GM19193 (cell line): Measurements from ENCODE around the gene BPIFB2.

Experiments used
- POLR2A ChIP-seq: IDR thresholded peaks from 4 replicates; pipeline ENCODE4 v1.6.1; 2011; ENCODE audit not compliant: insufficient read depth, insufficient read length; ENCODE audit errors: extremely low read depth

The BPIFB2 gene

GRCh38 chr20:33018169-33018931, 10.8 kb downstream of the BPIFB2 start:
- no peak for TF ChIP-seq POLR2A

DNA sequence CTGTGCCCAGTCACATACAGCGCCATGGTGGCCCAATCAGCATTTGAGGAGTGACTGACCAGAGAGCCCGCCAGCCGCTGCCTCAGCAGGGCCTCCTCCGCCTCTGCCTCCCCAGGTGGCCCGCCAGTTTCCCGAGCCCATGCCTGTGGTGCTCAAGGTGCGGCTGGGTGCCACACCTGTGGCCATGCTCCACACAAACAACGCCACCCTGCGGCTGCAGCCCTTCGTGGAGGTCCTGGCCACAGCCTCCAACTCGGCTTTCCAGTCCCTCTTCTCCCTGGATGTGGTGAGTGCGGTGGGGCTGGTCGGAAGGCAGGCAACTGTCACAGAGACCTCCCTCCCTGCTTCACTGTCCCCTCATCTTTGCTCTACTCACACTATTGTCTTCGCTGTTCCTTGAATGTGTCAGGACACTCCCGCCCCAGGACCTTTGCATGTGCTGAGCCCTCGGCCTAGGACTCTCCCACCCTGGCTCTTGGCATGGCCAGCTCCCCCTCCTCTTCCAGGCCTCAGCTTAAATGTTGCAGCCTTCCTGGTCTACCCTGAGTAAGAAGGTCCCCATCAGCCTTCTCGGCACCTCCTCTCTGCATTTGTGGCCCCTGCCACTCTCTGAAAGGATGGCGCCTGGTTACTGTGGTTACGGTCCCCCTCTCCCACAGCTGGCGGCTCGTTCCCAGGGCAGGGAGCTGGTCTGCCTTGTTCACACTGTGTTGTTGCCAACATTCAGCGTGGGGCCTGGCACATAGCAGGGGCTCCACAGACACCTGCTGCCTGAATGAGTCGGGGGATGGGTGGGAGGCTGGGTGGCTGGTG, 12.2 kb downstream of the BPIFB2 start:
- no peak for TF ChIP-seq POLR2A

- no peak for TF ChIP-seq POLR2A
Observed at GRCh38 chr20:33020278-33021161, 13.0 kb downstream of the BPIFB2 start.

DNA sequence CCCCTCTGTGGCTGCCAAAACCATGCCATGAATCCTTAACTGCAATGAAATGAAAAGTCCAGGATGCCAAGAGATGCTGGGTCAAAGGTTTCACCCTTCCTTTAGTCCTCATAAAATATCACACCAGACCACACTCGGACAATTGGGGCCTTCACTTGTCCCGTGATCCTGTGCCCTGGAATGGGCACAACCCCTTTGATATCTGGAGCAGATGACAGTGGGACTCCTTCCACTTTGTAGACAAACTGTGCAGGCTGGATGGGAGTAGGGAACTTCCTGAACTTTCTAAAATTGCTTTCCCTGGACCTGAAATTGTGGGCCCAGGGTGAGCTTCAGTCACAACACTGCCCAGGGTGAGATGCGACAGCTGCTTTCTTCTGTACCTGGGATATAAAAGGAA, 14.4 kb downstream of the BPIFB2 start:
- TF ChIP-seq POLR2A, result no peak

DNA sequence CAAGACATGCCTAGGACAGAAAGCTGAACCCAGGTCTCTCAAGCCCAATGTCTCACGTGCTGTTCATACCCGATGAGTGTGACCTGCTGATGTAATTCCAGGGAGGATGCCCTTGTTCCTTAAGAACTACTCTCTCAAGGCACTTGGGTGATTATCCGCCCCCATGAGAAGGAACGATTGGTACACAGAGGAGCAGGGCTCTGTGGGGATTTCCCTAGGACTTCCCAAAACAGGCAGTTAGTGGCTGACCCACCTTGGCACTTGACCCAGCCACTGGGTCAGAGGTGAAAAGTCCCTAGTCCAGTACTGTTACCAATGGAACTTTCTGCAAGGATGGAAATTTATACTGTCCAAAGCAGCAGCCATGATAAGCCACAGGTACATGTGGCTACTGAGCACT, 14.8 kb downstream of the BPIFB2 start:
- no peak for TF ChIP-seq POLR2A

GRCh38 chr20:33022694-33023438, 15.4 kb downstream of the BPIFB2 start:
- no peak for TF ChIP-seq POLR2A

GRCh38 chr20:33023439-33024242, 16.1 kb downstream of the BPIFB2 start:
- TF ChIP-seq POLR2A, result no peak

DNA sequence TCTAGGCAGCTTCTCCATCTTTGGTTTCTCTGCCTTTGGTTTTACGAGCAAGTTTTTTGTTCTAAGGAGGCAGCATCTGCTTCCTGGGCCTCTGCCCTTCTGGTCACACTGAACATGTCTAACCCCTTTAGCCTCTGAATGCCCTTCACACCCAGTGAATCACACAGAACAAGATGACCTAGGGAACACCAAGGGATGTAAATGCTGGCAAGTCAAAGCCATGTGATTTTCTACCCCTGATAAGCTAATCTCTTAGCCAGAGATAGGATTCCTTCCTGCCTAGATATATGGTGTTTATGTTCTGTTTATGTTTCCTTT, 16.7 kb downstream of the BPIFB2 start:
- TF ChIP-seq POLR2A, result no peak

DNA sequence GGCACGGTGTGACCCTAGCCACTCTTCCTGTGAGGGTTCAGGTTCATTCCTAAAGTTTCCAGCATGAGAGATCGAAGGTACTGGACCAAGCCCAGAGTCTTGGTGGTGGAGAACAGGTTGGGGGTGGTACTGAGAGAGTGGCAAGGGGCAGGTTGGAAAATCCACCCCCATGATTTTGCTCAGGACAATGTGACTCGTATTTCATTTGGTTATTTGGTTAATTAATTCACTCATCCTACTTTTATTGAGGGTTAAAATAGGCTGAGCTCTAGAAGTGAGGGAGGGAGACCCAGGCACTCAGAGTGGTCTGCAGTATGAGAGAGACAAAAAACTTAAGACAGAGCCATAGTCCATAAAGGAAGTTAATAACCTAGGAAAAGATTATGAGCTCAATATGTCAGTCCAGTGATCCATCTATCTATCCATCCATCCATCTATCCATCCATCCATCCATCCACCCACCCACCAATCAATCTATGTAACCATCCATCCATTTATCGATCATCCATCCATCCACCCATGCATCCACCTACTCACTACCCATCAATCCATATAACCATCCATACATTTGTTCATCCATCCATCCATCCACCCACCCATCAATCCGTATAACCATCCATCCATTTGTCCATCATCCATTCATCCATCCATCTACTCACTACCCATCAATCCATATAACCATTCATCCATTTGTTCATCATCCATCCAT, 17.3 kb downstream of the BPIFB2 start:
- no peak for TF ChIP-seq POLR2A

DNA sequence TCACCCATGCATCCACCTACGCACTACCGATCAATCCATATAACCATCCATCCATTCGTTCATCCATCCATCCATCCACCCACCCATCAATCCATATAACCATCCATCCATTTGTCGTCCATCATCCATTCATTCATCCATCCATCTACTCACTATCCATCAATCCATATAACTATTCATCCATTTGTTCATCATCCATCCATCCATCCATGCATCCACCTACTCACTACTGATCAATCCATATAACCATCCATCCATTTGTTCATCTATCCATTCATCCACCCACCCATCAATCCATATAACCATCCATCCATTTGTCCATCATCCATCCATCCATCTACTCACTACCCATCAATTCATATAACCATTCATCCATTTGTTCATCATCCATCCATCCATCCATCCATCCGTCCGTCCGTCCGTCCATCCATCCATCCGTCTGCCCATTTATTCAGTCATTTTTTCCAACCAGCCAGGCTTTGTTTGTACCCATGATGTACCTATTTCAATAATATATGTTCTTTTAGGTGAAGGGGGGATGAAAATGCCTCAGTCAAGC, 17.9 kb downstream of the BPIFB2 start:
- no peak for TF ChIP-seq POLR2A

- TF ChIP-seq POLR2A, result no peak
Observed at GRCh38 chr20:33026072-33026778, 18.7 kb downstream of the BPIFB2 start.
